Upper lobe of left lung (tissue), 6 donors: ENCODE measurements around the gene PPP1R3G. TPM values are rescaled to one million over a fixed set of nuclear protein-coding genes. Genes with fewer than 3 reads are reported as not detected.

Source experiments
- ATAC-seq, 2 donors: fragments of 200-7000 bp; cut with Tn5 transposase; one replicate each; pipeline ENCODE4 v1.9.1; 2022; ENCODE audit warnings: mild to moderate bottlenecking in 2 of 2, moderate library complexity in 2 of 2; ENCODE audit not compliant: low FRiP score in 2 of 2
- DNase-seq, 2 donors: peaks; one replicate each; pipeline ENCODE4 v3.0.0-alpha.2; 2019 to 2020
- H3K27ac ChIP-seq, 4 donors: fragments of 200-600 bp; sonication (generic); one replicate each; pipeline ENCODE4 v1.5.1; 2016 to 2019
- H3K27me3 ChIP-seq, 4 donors: fragments of 200-600 bp; sonication (generic); one replicate each; pipeline ENCODE4 v1.5.1; 2017 to 2019
- H3K36me3 ChIP-seq, 4 donors: fragments of 200-600 bp; sonication (generic); one replicate each; pipeline ENCODE4 v1.5.1; 2016 to 2019
- H3K4me1 ChIP-seq, 4 donors: fragments of 200-600 bp; sonication (generic); one replicate each; pipeline ENCODE4 v1.5.1; 2018 to 2019
- H3K4me3 ChIP-seq, 4 donors: fragments of 200-600 bp; sonication (generic); one replicate each; pipeline ENCODE4 v1.5.1; 2017 to 2019; ENCODE audit warnings: mild to moderate bottlenecking in 2 of 4, moderate library complexity in 1 of 4
- H3K9me3 ChIP-seq, 4 donors: fragments of 200-600 bp; sonication (generic); one replicate each; pipeline ENCODE4 v1.5.1; 2018 to 2019
- CTCF ChIP-seq, 6 experiments: fragments of 450-650 bp in 4 of 6; fragments of 200-600 bp in 2 of 6; sonication (generic) in 2 of 6; IDR thresholded peaks; one replicate each; pipeline ENCODE4 v1.5.1; 2016 to 2019; ENCODE audit warnings: antibody characterized with exemption in 6 of 6
- EP300 ChIP-seq, 4 donors: sonication (generic); formaldehyde crosslinking; IDR thresholded peaks; one replicate each; pipeline ENCODE4 v1.5.1; 2017; ENCODE audit warnings: antibody characterized with exemption in 4 of 4, control low read depth in 2 of 4
- POLR2A ChIP-seq, 4 donors: fragments of 450-650 bp; IDR thresholded peaks; one replicate each; pipeline ENCODE4 v1.5.1; 2016 to 2017; ENCODE audit warnings: antibody characterized with exemption in 4 of 4, mild to moderate bottlenecking in 2 of 4
- POLR2AphosphoS5 ChIP-seq, 2 donors: sonication (generic); formaldehyde crosslinking; IDR thresholded peaks; one replicate each; pipeline ENCODE4 v1.5.1; 2017; ENCODE audit warnings: antibody characterized with exemption in 2 of 2
- whole genome bisulfite sequencing, 2 donors: methylation state at CpG; one replicate each; pipeline ENCODE4 v1.1.5; 2017 to 2018; 5-methylcytosine and 5-hydroxymethylcytosine counted together
- total RNA-seq, 6 donors: library from RNA; depleted of rRNA in 4 of 6; stranded (reverse); fragments of >200 nt in 4 of 6; gene quantifications; one replicate each; pipeline versions ENCODE4 v1.1.0 to v1.2.1, GENCODE V29; 2016 to 2021
- donor health status: DM: no; HTN: no; CAD: no; lungs with moderate emphysema.
- donor health status: DM: no; HTN: yes; CAD: no; lungs with severe emphysema.

The PPP1R3G gene
- under 1 TPM in 5 of 6 donors, not detected in 1; 0.10 to 0.64 (median 0.37) TPM for total RNA-seq

- no peaks in the 10 kb centered on the region for H3K36me3 ChIP-seq
- H3K4me1 ChIP-seq: peaks cover 16 to 27% (median 21%) of the 10 kb centered on the region in 4 donors
- peak within 1 kb of the TSS in 3 of 4 donors; percentile 45 to 63 (median 52) for H3K27ac ChIP-seq
- H3K9me3 ChIP-seq: no peaks in the 10 kb centered on the region
- no peak for TF ChIP-seq EP300 (IDR thresholded peaks at IDR 0.05)
- TF ChIP-seq POLR2AphosphoS5 (IDR thresholded peaks at IDR 0.05): no peak
- TF ChIP-seq CTCF (IDR thresholded peaks at IDR 0.05): no peak
- no peak for TF ChIP-seq POLR2A (IDR thresholded peaks at IDR 0.05)
- DNase-seq (peak; percentile 26 to 89), ATAC-seq (peak; percentile 34 to 79)
- H3K27me3 ChIP-seq: peaks cover 0 to 18% (median 9%) of the 10 kb centered on the region in 4 donors
- 0% methylated on average over 31 of the region's 83 CpGs; no CpG with 5 or more reads in 1 of the 2 donors for WGBS, 2 donors
- peak within 1 kb of the TSS; percentile 51 to 68 (median 64) for H3K4me3 ChIP-seq
Observed at GRCh38 chr6:5084781-5085647, at the start of gene PPP1R3G. Gene PPP1R3G, plus strand, starts transcription at chr6:5085341. Its CDS starts 145 bp downstream, at chr6:5085486.

- Histone ChIP-seq H3K4me3 (no peak overlapping the region), H3K27me3 (no peaks in the 10 kb centered on the region), H3K4me1 (peaks cover 0 to 6% (median 0%) of the 10 kb centered on the region in 4 donors), H3K27ac (no peak overlapping the region), H3K36me3 (no peaks in the 10 kb centered on the region), H3K9me3 (no peaks in the 10 kb centered on the region)
- 78 to 82% methylated on average over 7 to 8 of the region's 8 CpGs for WGBS, 2 donors
- no peak for ATAC-seq
- TF ChIP-seq EP300 (IDR thresholded peaks at IDR 0.05) (no peak), POLR2A (IDR thresholded peaks at IDR 0.05) (no peak), POLR2AphosphoS5 (IDR thresholded peaks at IDR 0.05) (no peak), CTCF (IDR thresholded peaks at IDR 0.05) (no peak)
- no peak for DNase-seq
Observed at GRCh38 chr6:5036269-5036668, 48.9 kb upstream of the PPP1R3G start.

- ATAC-seq (no peak), DNase-seq (no peak)
- Histone ChIP-seq H3K9me3 (no peaks in the 10 kb centered on the region), H3K4me1 (no peaks in the 10 kb centered on the region), H3K36me3 (no peaks in the 10 kb centered on the region), H3K4me3 (no peak overlapping the region), H3K27me3 (no peaks in the 10 kb centered on the region), H3K27ac (no peak overlapping the region)
- TF ChIP-seq POLR2AphosphoS5 (IDR thresholded peaks at IDR 0.05) (no peak), CTCF (IDR thresholded peaks at IDR 0.05) (no peak), EP300 (IDR thresholded peaks at IDR 0.05) (no peak), POLR2A (IDR thresholded peaks at IDR 0.05) (no peak)
- WGBS, 2 donors: 31 to 42% methylated on average over 2 of the region's 2 CpGs
Observed at GRCh38 chr6:5041955-5042354, 43.2 kb upstream of the PPP1R3G start.

GRCh38 chr6:5042436-5042835 lies 42.7 kb upstream of the PPP1R3G start:
- DNase-seq (no peak), ATAC-seq (no peak)
- no peaks in the 10 kb centered on the region for H3K4me1 ChIP-seq
- 91 to 97% methylated on average over 3 of the region's 3 CpGs for WGBS, 2 donors
- H3K27me3 ChIP-seq: no peaks in the 10 kb centered on the region
- TF ChIP-seq CTCF (IDR thresholded peaks at IDR 0.05): no peak
- TF ChIP-seq POLR2A (IDR thresholded peaks at IDR 0.05): no peak
- no peak for TF ChIP-seq EP300 (IDR thresholded peaks at IDR 0.05)
- no peak for TF ChIP-seq POLR2AphosphoS5 (IDR thresholded peaks at IDR 0.05)
- no peak overlapping the region for H3K4me3 ChIP-seq
- no peak overlapping the region for H3K27ac ChIP-seq
- no peaks in the 10 kb centered on the region for H3K9me3 ChIP-seq
- H3K36me3 ChIP-seq: no peaks in the 10 kb centered on the region
